ENCODE measurements around the gene TMEM169.

Gene TMEM169

GRCh38 chr2:216108310-216108966, 26.7 kb downstream of the TMEM169 start:
- DNase-seq, result no peak

GRCh38 chr2:216108967-216109921, 27.5 kb downstream of the TMEM169 start, which contains the start of gene XRCC5:
Gene XRCC5, plus strand, starts transcription at chr2:216109348. Its CDS starts 89 bp downstream, at chr2:216109437.
- DNase-seq, result peak; percentile 98

GRCh38 chr2:216109962-216110614, 28.4 kb downstream of the TMEM169 start:
- DNase-seq, result no peak

GRCh38 chr2:216110620-216111019, 28.9 kb downstream of the TMEM169 start:
- no peak for DNase-seq

- no peak for DNase-seq
Observed at GRCh38 chr2:216111122-216111521, 29.4 kb downstream of the TMEM169 start.

- DNase-seq, result no peak
Observed at GRCh38 chr2:216112926-216113325, 31.2 kb downstream of the TMEM169 start.

- DNase-seq, result no peak
Observed at GRCh38 chr2:216113572-216113971, 31.9 kb downstream of the TMEM169 start.

- no peak for DNase-seq
Observed at GRCh38 chr2:216114382-216114713, 32.6 kb downstream of the TMEM169 start.

GRCh38 chr2:216114714-216115531, 33.2 kb downstream of the TMEM169 start:
- peak; percentile 97 for DNase-seq

- no peak for DNase-seq
Observed at GRCh38 chr2:216116418-216116817, 34.7 kb downstream of the TMEM169 start.

GRCh38 chr2:216117561-216118340, 36.0 kb downstream of the TMEM169 start:
- DNase-seq, result no peak

GRCh38 chr2:216118474-216118873, 36.8 kb downstream of the TMEM169 start:
- no peak for DNase-seq

- DNase-seq, result no peak
Observed at GRCh38 chr2:216119146-216119545, 37.4 kb downstream of the TMEM169 start.

- DNase-seq, result no peak
Observed at GRCh38 chr2:216119986-216120385, 38.3 kb downstream of the TMEM169 start.

- no peak for DNase-seq
Observed at GRCh38 chr2:216121255-216121654, 39.5 kb downstream of the TMEM169 start.

GRCh38 chr2:216126943-216127342, 45.2 kb downstream of the TMEM169 start:
- DNase-seq, result no peak

GRCh38 chr2:216130346-216130971, 48.7 kb downstream of the TMEM169 start:
- DNase-seq, result no peak

- DNase-seq, result no peak
Observed at GRCh38 chr2:216131175-216131926, 49.6 kb downstream of the TMEM169 start.

- no peak for DNase-seq
Observed at GRCh38 chr2:216132585-216132984, 50.9 kb downstream of the TMEM169 start.

- DNase-seq, result no peak
Observed at GRCh38 chr2:216133397-216133796, 51.7 kb downstream of the TMEM169 start.
